NCI-H524 (cell line): Measurements from ENCODE around the gene GARIN5B.

Source experiments
- DNase-seq, 2 experiments: peaks; one replicate each; lab custom pipeline; 2025; lab: John Stamatoyannopoulos, UW

Gene GARIN5B

DNA sequence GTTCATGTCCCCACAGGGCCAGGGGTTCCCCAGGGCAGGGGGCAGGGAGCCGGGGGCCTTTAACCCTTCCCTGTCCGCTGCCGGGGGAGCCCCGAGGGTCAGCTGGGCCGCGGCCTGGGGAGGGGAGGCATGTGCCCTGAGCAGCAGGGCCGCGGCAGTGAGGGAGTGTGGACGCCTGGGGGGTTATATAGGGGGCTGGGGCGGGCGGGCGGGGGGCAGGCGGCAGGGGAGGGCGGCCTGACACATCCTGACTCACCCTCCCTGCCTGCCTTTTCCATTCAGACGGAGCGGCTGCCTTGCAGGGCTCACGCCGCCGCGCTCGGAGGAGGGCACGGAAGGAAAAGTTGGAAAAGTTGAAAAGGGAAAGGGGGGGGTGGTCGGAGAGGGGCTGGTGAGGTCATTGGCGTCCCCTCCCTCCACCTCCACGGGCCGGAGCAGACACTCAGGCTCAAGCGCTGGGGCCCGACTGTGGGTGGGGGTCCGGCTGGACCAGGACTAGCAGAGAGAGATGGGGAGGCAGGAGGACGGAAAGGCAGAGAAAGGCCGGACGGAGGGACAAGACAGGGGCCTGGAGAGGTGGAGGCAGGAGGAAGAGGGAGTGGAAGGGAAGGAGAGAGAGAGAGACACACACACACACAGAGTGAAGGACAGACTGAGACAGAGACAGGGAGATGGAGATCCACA lies 7.4 kb upstream of the GARIN5B start, which contains the start of gene IL11:
Gene IL11 (minus strand): TSS at position 159 of the 684 bp plus-strand sequence. CDS start 153 bp downstream, at position 6.
- no peak for DNase-seq

DNA sequence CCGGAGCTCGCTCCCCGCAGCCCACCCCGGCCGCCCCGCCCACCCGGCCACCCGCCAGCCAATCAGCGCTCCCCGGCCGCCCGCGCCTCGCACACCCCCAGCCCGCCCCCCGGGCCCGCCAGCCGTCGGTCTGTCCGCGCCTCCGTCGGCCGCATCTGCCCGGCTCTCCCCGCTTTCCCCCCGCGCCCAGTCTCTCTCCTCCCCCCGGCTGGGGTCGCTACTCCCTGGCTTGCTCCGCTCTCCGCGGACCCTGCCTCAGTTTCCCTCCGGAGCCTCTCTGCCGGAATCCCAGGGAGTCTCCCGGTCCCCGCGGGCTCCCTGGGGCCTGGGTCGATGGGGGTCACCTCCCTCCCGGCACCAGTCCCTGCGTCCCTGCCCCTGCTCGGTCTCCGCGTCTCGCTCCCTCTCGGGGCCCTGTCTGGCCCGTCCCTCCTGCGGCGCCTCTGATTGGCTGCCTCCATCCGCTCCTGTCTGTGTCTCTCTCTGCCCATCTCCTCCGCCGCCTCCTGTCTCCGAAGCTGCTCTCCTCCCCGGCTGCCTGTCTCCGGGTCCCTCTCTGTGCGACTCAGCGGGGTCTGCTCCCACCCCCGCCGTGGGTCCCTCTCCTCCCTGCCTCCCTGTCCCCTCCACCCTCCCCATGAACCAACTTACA lies 6.7 kb upstream of the GARIN5B start:
- peak; percentile 62 to 85 for DNase-seq

- peak in 1 of 2 experiments; percentile 41 for DNase-seq
These were observed 5.9 kb upstream of the GARIN5B start for GRCh38 chr19:55368701-55369563.

- DNase-seq: no peak
These were observed 5.0 kb upstream of the GARIN5B start for GRCh38 chr19:55368106-55368505.

DNA sequence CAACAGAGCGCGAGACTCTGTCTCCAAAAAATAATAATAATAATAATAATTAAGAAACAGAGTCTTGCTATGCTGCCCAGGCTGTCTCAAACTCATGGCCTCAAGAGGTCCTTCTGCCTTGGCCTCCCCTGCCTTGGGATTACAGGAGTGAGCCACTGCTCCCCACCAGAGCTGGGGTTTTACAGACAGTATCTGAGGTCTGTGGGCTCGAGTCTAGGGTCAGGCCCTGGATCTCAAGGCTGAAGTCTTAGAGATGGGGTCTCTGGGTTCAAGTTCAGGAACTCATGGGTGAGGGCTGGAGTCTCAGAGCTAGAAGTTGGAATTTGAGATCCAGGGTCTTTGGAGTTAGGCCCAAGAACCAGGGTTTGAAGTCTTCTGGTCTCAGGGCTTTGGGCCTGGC lies 3.7 kb upstream of the GARIN5B start:
- DNase-seq: no peak

- no peak for DNase-seq
These were observed 2.9 kb upstream of the GARIN5B start for GRCh38 chr19:55365964-55366363.

GRCh38 chr19:55365245-55365644 lies 2.2 kb upstream of the GARIN5B start:
- no peak for DNase-seq

- DNase-seq: no peak
These were observed 678 bp downstream of the GARIN5B start for GRCh38 chr19:55362174-55362989.

DNA sequence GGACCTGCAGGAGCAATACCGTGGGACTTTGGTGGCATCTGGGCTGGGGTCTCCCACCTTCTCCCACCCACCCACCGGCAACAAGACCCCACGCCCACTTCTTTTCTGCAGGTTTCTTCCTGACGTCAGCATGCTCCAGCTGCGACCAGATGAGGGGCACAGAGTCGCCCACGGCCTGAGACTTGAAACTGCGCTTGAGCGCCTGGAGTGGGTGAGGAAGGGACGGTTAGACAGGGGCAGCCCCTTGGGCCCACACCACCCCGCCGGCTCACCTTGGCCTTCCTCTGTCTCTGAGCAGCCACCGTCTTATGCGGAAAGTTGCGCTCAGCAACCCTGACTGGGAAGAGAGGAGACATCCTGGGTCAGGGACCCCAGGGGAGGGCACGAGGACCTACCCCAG lies 2.2 kb downstream of the GARIN5B start:
- no peak for DNase-seq

DNA sequence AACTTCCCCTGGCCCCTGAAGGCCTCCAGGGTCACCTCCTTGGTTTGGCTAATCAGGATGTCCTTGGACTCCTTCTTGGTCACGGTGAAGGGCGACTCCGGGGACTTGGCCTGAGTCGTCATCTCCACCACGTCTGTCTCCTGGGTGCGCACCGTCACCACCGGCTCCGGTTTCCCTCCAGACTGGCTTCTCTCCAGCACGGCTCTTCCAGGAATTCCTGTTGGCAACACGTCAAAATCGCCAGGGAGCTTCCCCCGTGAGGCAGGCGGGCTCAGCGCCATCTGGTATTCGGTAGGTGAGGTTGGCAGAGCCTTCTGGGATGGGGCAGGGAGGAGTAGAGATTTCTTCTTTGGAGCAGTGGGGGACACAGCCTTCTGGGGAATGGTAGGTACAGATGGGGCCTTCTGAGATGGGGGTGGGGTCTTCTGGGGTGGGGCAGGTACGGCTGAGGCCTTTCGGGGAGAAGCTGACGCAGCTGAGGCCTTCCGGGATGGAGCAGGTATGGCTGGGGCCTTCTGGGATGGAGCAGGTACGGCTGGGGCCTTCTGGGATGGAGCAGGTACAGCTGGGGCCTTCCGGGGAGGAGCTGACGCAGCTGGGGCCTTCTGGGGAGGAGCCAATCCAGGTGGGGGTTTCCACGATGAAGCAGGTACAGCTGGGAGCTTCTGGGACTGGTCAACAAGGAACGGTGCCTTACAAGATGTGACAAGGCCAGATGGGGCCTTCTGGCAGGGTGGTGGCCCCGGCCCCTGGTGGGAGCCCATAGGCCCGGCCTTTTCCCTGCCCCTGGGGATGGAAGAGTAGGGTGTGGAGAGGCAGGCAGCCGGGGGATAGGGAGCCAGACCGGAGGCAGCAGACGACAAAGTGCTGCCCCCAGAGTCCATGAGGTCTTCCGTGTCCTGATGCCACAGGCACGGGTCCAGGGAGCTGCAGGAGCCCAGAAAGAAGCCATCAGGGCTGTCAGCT lies 3.8 kb downstream of the GARIN5B start:
- peak; percentile 73 to 89 for DNase-seq

DNA sequence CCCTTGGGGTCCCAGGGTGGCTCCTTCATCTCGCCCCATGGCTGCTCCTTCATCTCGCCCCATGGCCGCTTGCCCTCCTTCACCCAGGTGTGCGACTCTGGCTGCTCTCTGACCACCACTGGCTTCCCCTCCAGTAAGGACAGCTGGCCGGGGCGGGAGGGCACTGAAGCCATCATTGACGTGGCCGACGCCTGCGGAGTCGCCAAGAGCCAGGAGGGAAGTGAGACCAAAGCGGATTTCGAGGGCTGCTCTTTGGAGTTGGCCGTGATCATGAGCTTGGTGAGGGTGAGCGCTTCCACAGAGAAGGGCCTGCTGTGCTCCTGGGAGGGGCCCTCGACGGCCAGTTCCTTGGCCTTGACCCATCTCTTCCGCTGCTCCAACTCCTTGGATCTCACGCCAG lies 4.6 kb downstream of the GARIN5B start:
- DNase-seq: no peak

DNA sequence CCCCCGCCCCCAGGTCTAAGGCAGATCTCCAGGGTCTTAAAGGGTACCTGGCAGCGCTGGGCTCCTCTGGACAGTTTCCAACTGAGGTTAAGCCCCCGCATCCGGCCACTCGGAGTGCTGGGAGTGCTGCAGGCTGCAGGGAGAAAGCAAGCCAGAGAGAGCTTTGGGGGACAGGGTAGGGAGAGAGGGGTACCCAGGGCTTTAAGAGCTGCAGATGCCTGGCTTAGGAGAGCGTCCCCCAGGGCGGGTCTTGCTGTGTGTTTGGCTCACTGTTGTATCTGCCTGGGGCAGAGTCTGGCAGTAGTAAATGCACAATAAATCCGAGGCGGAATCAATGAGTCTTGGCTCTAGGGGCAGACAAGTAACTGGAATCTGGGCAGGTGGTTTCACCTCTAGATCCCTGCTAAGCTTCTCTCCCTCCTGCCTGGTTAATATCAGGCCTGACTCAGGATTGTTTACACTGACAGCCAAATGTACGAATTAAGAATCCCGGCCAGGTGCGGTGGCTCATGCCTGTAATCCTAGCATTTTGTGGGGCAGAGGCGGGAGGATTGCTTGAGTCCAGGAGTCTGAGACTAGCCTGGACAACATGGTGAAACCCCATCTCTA lies 7.7 kb downstream of the GARIN5B start:
- peak in 1 of 2 experiments; percentile 25 for DNase-seq

DNA sequence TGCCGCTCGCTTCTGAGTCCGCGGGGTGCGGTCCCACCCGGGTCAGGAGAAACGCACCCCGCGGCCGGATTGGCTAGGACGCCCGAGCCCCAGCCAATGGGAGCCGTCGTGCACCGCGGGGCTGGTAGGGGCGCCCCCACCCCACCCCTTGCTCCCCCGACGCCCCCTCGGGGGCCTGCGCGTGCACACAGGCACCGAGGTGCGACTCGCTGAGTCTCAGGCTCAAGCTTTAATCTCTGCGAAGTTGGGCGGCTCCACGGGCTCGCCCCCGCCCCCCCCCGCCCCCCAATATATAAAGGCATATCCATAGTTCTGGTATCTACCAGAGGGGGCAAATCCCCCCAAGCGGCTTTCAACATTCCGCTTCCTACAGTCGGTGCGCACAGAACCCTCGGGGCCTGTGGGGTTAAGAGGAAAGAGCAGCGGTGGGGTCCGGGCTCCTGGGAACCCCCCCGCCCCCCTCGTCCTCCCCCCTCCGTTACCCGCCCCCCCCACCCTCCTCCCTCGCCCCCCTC lies 8.3 kb downstream of the GARIN5B start, which contains the start of gene COX6B2:
Gene COX6B2 (minus strand): TSS at position 22 of the 515 bp plus-strand sequence. CDS start 198 bp downstream, outside the sequence.
- no peak for DNase-seq

- peak in 1 of 2 experiments; percentile 60 for DNase-seq
These were observed 9.0 kb downstream of the GARIN5B start for GRCh38 chr19:55353803-55354697.

DNA sequence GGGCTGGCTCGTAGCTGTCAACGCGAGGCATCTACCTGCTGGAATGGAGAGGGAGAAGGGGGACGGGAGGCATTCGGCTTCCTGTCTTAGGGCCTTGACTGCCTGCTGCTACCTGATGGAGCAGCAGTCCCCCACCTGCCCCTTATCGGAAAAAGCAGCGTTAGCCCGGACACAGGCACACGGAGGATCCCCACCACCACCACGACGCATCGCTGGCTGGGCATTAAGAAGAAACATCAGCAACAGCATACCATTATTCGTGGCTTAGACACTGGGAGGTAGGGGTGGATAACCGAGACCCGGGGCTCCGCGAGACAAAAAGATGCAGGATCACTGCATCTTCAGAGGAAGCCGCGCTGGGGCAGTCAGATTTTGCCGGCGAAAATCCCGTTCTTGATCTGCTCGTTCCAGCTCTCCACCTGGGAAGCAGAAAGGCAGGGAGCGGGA lies 9.7 kb downstream of the GARIN5B start:
- DNase-seq: no peak

DNA sequence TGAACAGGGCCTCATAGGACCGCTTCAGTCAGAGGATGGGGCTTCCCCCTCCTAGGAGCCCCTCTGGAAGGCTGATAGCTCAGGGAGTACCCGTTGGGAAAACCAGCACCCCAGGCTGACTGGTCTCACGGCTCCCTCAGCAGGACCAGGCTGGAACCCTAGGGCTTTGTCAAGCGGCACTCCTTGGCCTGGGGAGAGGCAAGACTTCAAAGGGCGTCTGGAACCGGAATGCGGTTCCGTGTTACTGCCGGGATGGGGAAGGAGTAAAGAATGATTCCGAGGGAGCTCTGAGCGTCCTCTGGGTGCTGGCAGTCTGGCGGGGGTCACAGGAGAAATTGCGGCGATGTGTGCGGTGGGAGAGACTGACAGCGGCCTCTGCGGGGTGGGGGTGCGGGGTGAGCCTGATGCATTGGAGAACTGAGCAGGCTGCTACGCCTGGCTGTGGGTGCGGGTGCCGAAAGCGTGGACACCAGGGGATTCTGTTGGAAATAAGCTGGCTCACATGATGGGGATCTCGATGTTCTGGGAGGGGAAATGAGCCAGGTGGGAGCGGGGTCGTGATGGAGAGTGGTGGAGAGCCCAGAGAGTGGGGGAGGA lies 10.4 kb downstream of the GARIN5B start:
- no peak for DNase-seq

DNA sequence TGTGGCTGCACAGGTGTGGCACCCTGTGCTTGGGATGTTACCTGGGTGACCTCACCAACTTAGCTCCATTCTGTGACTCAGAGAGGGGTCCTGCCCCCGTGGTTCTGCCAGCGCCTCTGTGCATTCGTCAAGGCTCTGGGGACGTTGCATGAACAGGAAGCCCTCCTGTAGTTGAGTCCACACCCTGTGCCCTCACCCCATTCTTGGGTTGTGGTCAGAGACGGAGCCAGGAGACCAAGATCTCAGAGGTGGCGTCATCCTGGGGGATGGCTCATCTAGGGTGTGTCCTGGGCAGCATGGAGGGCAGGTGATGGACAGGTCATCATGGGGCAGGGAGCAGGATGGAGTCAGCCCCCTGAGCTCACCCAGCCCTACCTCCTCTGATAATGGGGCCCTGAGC lies 11.0 kb downstream of the GARIN5B start:
- no peak for DNase-seq

DNA sequence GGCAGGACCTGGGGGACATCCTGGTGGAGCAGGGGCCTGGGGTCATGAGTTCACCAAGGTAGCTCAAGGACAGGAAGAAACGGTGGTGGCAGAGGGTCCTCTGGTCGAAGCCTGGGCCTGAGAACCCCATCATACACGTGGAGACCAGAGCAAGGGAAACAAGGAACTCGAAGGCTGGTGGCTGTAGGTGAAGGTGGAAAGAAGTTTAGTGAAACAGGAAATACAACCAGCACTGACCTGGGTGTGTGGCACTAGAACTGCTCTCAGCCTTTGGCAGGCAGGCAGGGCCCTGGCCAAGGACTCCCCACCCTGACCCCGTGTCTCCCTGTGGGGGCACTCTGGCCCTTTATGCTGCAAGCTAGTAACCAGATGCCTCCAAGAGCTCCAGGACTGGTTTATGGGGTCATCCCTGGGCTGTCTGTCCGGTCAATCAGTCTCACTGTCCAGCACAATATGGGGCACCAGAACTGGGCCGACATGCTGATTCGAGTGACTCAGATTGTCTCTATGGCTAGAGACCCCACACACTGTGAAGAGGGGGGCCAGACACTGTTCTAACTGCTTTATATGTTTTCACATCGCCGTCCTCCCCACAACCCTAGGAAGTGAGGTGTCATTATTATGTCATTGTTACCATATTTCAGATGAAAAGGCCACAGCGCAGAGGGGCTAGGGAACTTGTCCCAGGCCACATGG lies 12.3 kb downstream of the GARIN5B start:
- no peak for DNase-seq
